ENCODE measurements around the gene DEPDC7.
"Not testable (repeated sequence)": the region's sequence is repeated elsewhere in the genome, so short reads cannot be mapped to it uniquely, and the experiment has no call there.

DEPDC7 gene

DNA sequence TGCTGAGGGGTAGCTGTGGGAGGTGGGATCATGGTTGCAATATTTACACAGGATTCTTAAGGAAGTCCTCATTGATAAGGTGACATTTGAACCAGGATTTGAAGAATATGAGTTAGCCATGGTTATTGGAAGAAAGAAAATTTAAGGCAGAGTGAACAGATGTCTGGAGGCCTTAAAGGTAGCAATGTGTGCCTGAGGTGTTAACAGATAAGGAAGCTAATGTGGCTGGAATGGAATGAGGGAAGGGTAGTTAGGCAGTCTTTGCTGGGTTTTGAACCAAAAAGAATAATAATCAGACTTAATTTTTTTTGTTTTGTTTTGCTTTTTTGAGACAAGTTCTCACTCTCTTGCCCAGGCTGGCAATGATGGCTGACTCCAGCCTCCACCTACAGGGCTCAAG, 9.7 kb upstream of the DEPDC7 start:
- H3K27me3 Mint-ChIP-seq (ENCODE audit: low read depth), result peaks cover 72% of the 10 kb centered on the region
- H3K4me1 Mint-ChIP-seq (ENCODE audit: low read depth), result peaks cover 15% of the 10 kb centered on the region

GRCh38 chr11:33013755-33014154, 1.9 kb upstream of the DEPDC7 start:
- Mint-ChIP-seq H3K4me1 (ENCODE audit: low read depth) (peaks cover 15% of the 10 kb centered on the region), H3K9me3 (no peaks in the 10 kb centered on the region), H3K4me3 (no peak overlapping the region), H3K27ac (no peak overlapping the region), H3K27me3 (ENCODE audit: low read depth) (peaks cover 77% of the 10 kb centered on the region), H3K36me3 (ENCODE audit: low read depth) (peaks cover 1% of the 10 kb centered on the region)

More for the DNA sequence above, 9.7 kb upstream of the DEPDC7 start:
- Mint-ChIP-seq H3K27ac (no peak overlapping the region), H3K36me3 (ENCODE audit: low read depth) (no peaks in the 10 kb centered on the region), H3K9me3 (no peaks in the 10 kb centered on the region), H3K4me3 (no peak overlapping the region)

- H3K27me3 Mint-ChIP-seq (ENCODE audit: low read depth), result peaks cover 73% of the 10 kb centered on the region
- H3K4me3 Mint-ChIP-seq, result peak overlapping the region; percentile 66
- H3K9me3 Mint-ChIP-seq, result no peaks in the 10 kb centered on the region
- H3K36me3 Mint-ChIP-seq (ENCODE audit: low read depth), result peaks cover 1% of the 10 kb centered on the region
- H3K27ac Mint-ChIP-seq, result no peak overlapping the region
- peaks cover 10% of the 10 kb centered on the region for H3K4me1 Mint-ChIP-seq (ENCODE audit: low read depth)
Observed at GRCh38 chr11:33016654-33017053, 976 bp downstream of the DEPDC7 start.

DNA sequence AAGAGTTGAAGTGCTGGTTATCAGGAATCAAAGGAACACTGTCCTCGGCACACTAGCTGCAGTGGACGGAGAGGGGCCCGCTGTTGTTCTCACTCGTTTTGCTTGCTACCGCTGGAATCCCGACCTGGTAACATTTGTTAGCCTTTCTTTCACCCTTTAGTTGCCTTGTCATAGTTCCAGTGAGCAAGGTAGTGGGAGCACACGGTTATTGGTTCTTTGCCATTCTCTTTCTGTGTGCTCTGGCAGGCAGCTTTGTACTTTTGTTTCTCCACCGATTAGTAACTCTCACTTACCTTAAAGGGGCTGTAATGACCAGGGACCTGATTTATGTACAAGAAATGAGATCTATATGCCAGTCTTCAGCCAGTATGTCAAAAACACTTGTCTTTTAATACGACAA, 1.8 kb downstream of the DEPDC7 start:
- Mint-ChIP-seq H3K4me3 (no peak overlapping the region), H3K9me3 (no peaks in the 10 kb centered on the region), H3K36me3 (ENCODE audit: low read depth) (peaks cover 1% of the 10 kb centered on the region), H3K27me3 (ENCODE audit: low read depth) (peaks cover 78% of the 10 kb centered on the region), H3K4me1 (ENCODE audit: low read depth) (peaks cover 6% of the 10 kb centered on the region), H3K27ac (no peak overlapping the region)

- peaks cover 6% of the 10 kb centered on the region for H3K4me1 Mint-ChIP-seq (ENCODE audit: low read depth)
Observed at GRCh38 chr11:33017965-33018364, 2.3 kb downstream of the DEPDC7 start.

GRCh38 chr11:33018840-33019239, 3.2 kb downstream of the DEPDC7 start:
- Mint-ChIP-seq H3K4me1 (ENCODE audit: low read depth) (peaks cover 6% of the 10 kb centered on the region), H3K27me3 (ENCODE audit: low read depth) (peaks cover 66% of the 10 kb centered on the region), H3K36me3 (ENCODE audit: low read depth) (peaks cover 1% of the 10 kb centered on the region), H3K9me3 (no peaks in the 10 kb centered on the region), H3K4me3 (no peak overlapping the region), H3K27ac (no peak overlapping the region)

More at GRCh38 chr11:33017965-33018364, 2.3 kb downstream of the DEPDC7 start:
- H3K27ac Mint-ChIP-seq, result no peak overlapping the region
- no peak overlapping the region for H3K4me3 Mint-ChIP-seq
- H3K9me3 Mint-ChIP-seq, result no peaks in the 10 kb centered on the region
- H3K27me3 Mint-ChIP-seq (ENCODE audit: low read depth), result peaks cover 75% of the 10 kb centered on the region
- H3K36me3 Mint-ChIP-seq (ENCODE audit: low read depth), result peaks cover 1% of the 10 kb centered on the region

GRCh38 chr11:33021501-33021900, 5.8 kb downstream of the DEPDC7 start:
- H3K36me3 Mint-ChIP-seq (ENCODE audit: low read depth), result peaks cover 1% of the 10 kb centered on the region
- peaks cover 55% of the 10 kb centered on the region for H3K27me3 Mint-ChIP-seq (ENCODE audit: low read depth)
- no peak overlapping the region for H3K27ac Mint-ChIP-seq
- H3K4me3 Mint-ChIP-seq, result no peak overlapping the region
- H3K9me3 Mint-ChIP-seq, result no peaks in the 10 kb centered on the region
- H3K4me1 Mint-ChIP-seq (ENCODE audit: low read depth), result peaks cover under 1% of the 10 kb centered on the region

DNA sequence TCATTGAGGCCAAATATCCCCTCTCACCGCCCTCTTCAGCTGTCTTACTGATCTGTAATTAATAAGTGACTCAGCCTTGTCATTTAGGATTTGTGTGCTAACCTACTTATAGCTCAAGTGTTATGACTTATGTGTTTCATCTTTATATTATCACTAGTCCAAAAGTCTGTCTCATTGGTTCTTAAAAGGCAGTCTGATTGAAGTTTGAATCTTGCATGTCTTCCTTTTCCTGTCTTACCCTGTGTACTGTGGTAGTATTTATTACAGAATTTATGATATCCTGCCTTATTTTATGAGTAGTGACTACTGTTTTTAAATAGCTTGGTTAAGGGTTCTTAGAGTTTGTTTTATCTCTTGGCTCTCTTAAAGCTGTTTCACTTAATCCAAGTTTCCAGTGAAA, 6.3 kb downstream of the DEPDC7 start:
- H3K36me3 Mint-ChIP-seq (ENCODE audit: low read depth), result peaks cover 1% of the 10 kb centered on the region
- no peaks in the 10 kb centered on the region for H3K9me3 Mint-ChIP-seq
- H3K27ac Mint-ChIP-seq, result no peak overlapping the region
- H3K27me3 Mint-ChIP-seq (ENCODE audit: low read depth), result peaks cover 55% of the 10 kb centered on the region
- H3K4me1 Mint-ChIP-seq (ENCODE audit: low read depth), result no peaks in the 10 kb centered on the region
- H3K4me3 Mint-ChIP-seq, result no peak overlapping the region

DNA sequence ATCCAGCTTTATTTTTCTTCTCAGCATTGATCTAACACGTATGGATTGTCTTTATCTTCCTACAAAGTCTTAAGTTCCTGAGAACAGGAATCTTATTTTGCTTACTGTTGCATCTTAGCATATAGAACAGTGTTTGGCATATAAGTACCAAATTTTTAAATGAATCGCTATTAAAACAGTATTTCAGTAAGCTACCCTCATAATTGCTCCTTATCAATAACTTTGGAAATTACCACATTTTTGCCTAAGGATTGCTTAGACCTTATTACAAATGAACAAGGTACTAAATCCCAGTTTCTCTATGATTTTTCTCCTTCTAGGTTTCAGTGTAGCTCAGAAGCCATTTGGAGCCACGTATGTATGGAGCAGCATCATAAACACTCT, 9.7 kb downstream of the DEPDC7 start:
- Mint-ChIP-seq H3K27ac (no peak overlapping the region), H3K27me3 (ENCODE audit: low read depth) (peaks cover 40% of the 10 kb centered on the region), H3K4me1 (ENCODE audit: low read depth) (no peaks in the 10 kb centered on the region), H3K4me3 (no peak overlapping the region), H3K9me3 (no peaks in the 10 kb centered on the region), H3K36me3 (ENCODE audit: low read depth) (no peaks in the 10 kb centered on the region)

- no peak overlapping the region for H3K27ac Mint-ChIP-seq
- H3K27me3 Mint-ChIP-seq (ENCODE audit: low read depth), result peaks cover 39% of the 10 kb centered on the region
- H3K36me3 Mint-ChIP-seq (ENCODE audit: low read depth), result no peaks in the 10 kb centered on the region
- H3K9me3 Mint-ChIP-seq, result no peaks in the 10 kb centered on the region
- no peaks in the 10 kb centered on the region for H3K4me1 Mint-ChIP-seq (ENCODE audit: low read depth)
- no peak overlapping the region for H3K4me3 Mint-ChIP-seq
Observed at GRCh38 chr11:33027233-33027632, 11.6 kb downstream of the DEPDC7 start.

DNA sequence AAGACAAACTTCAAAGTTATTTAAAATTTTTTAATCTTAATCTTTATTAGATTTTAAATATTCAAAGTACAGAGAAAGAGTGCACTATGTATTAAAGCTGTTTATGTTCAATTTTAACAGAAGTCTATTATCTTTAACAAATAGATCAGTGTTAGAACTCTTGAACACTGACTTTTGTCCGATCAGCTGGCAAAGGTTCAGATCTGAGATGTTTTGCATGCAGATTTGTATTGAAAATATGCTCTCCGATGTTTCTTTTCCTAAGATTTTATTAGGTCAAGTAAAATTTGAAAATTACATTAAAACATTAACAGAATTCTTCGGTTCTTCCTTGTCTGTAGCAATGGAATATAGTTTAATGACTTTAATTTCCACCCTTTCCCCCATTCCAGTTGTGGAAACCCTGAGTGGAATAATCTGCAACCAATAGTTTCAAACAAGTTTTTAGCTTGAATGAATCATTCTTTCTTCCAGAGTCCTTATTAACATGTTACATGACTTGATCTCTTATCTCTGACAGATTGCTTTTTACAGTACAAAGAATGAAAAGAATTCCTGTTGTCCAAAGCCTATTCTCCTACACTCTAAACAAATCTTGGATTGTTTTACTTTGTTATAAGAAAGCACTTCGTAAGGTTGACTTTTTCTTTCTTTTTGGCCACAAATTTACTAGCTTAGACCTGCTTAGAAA, 12.3 kb downstream of the DEPDC7 start:
- no peaks in the 10 kb centered on the region for H3K9me3 Mint-ChIP-seq
- no peaks in the 10 kb centered on the region for H3K36me3 Mint-ChIP-seq (ENCODE audit: low read depth)
- H3K4me1 Mint-ChIP-seq (ENCODE audit: low read depth), result no peaks in the 10 kb centered on the region
- peaks cover 44% of the 10 kb centered on the region for H3K27me3 Mint-ChIP-seq (ENCODE audit: low read depth)
- H3K27ac Mint-ChIP-seq, result no peak overlapping the region
- no peak overlapping the region for H3K4me3 Mint-ChIP-seq

GRCh38 chr11:33028537-33028914, 12.8 kb downstream of the DEPDC7 start:
- no peaks in the 10 kb centered on the region for H3K9me3 Mint-ChIP-seq
- H3K27me3 Mint-ChIP-seq (ENCODE audit: low read depth), result peaks cover 46% of the 10 kb centered on the region
- H3K27ac Mint-ChIP-seq, result no peak overlapping the region
- H3K4me3 Mint-ChIP-seq, result no peak overlapping the region
- H3K4me1 Mint-ChIP-seq (ENCODE audit: low read depth), result no peaks in the 10 kb centered on the region
- no peaks in the 10 kb centered on the region for H3K36me3 Mint-ChIP-seq (ENCODE audit: low read depth)

DNA sequence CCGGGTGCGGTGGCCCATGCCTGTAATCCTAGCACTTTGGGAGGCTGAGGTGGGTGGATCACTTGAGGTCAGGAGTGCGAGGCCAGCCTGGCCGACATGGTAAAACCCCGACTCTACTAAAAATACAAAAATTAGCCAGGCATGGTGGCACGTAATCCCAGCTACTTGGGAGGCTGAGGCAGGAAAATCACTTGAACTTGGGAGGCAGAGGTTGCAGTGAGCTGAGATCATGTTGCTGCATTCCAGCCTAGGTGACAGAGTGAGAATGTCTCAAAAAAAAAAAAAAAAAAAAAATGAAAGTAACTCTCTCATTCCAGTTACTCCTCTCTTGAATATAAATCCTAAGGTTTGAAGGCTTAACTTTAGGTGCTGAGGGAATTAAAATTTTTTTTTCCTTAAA, 13.5 kb downstream of the DEPDC7 start:
- H3K9me3 Mint-ChIP-seq; H3K36me3 Mint-ChIP-seq (ENCODE audit: low read depth); H3K4me3 Mint-ChIP-seq; H3K4me1 Mint-ChIP-seq (ENCODE audit: low read depth); H3K27ac Mint-ChIP-seq: not testable (repeated sequence)
- peaks cover 52% of the 10 kb centered on the region for H3K27me3 Mint-ChIP-seq (ENCODE audit: low read depth)

GRCh38 chr11:33033493-33033892, 17.8 kb downstream of the DEPDC7 start:
- H3K4me3 Mint-ChIP-seq, result no peak overlapping the region
- H3K36me3 Mint-ChIP-seq (ENCODE audit: low read depth), result peaks cover 1% of the 10 kb centered on the region
- H3K4me1 Mint-ChIP-seq (ENCODE audit: low read depth), result no peaks in the 10 kb centered on the region
- no peaks in the 10 kb centered on the region for H3K9me3 Mint-ChIP-seq
- peaks cover 43% of the 10 kb centered on the region for H3K27me3 Mint-ChIP-seq (ENCODE audit: low read depth)
- no peak overlapping the region for H3K27ac Mint-ChIP-seq

DNA sequence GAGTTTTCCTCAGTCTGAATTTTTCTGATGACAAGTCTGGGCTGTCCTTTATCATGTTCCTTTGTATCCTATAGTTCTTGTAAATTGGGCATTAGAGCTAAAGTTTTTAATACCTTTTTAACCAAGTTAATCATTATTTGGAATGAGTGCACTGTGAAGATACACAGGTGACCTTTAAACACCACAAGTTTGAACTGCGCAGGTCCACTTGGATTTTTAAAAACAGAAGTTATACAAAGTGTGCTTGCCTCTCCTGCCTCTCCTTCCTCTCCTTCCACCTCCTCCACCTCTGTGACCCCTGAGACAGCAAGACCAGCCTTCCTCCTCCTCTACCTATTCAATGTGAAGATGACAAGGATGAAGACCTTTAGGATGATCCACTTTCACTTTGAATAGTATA, 19.3 kb downstream of the DEPDC7 start:
- Mint-ChIP-seq H3K4me1 (ENCODE audit: low read depth) (peaks cover under 1% of the 10 kb centered on the region), H3K36me3 (ENCODE audit: low read depth) (peaks cover 1% of the 10 kb centered on the region), H3K27me3 (ENCODE audit: low read depth) (peaks cover 43% of the 10 kb centered on the region), H3K27ac (no peak overlapping the region), H3K9me3 (no peaks in the 10 kb centered on the region), H3K4me3 (no peak overlapping the region)
